B cell (primary cell): ENCODE data around the gene THSD4. TPM values are rescaled to one million over a fixed set of nuclear protein-coding genes. Genes with fewer than 3 reads are reported as not detected.

Experiments
- ATAC-seq: fragments of 200-7000 bp; cut with Tn5 transposase; one replicate; pipeline ENCODE4 v1.10.0; 2021; ENCODE audit warnings: low read depth, mild to moderate bottlenecking, moderate number of reproducible peaks, moderate library complexity
- CTCF ChIA-PET: fragments of 350-600 bp; sonication (Branson Sonifier 250); formaldehyde crosslinking; loops from one replicate; lab custom pipeline; 2021; ENCODE audit warnings: antibody characterized with exemption, inconsistent platforms; lab: Charles Lee
- POLR2A ChIA-PET: fragments of 350-600 bp; sonication (Branson Sonifier 250); formaldehyde crosslinking; loops from one replicate; lab custom pipeline; 2021; ENCODE audit warnings: antibody characterized with exemption; lab: Charles Lee
- DNase-seq: peaks from one replicate; pipeline ENCODE4 v3.0.0; 2013
- H2AFZ ChIP-seq: 2 replicates; pipeline ENCODE4 v1.6.1; 2012; ENCODE audit warnings: mild to moderate bottlenecking, low read depth, low read length; ENCODE audit not compliant: insufficient read depth, poor library complexity, severe bottlenecking
- H3K27ac ChIP-seq, 2 donors: 1 replicate in 1 of 2; 2 replicates in 1 of 2; pipeline ENCODE4 v1.5.1; 2012 to 2013; ENCODE audit warnings: low read length in 2 of 2, mild to moderate bottlenecking in 2 of 2, moderate library complexity in 1 of 2
- H3K27me3 ChIP-seq, 4 experiments: fragments of 200-600 bp in 1 of 4; sonication (generic) in 1 of 4; replicated peaks in 1 of 4; 1 replicate in 2 of 4; 2 replicates in 2 of 4; pipeline versions ENCODE4 v1.6.1 to v1.7.0; 2013 to 2016; ENCODE audit warnings: low read length in 3 of 4, mild to moderate bottlenecking in 2 of 4, mixed read lengths in 1 of 4, moderate library complexity in 1 of 4; ENCODE audit not compliant: insufficient read depth in 4 of 4, control insufficient read depth in 3 of 4; ENCODE audit errors: control extremely low read depth in 1 of 4
- H3K36me3 ChIP-seq, 2 experiments: replicated peaks in 1 of 2; 1 replicate in 1 of 2; 2 replicates in 1 of 2; pipeline versions ENCODE4 v1.6.1 to v1.7.1; 2013; ENCODE audit warnings: low read length in 1 of 2; ENCODE audit not compliant: insufficient read depth in 2 of 2, control insufficient read depth in 1 of 2; ENCODE audit errors: control extremely low read depth in 1 of 2, extremely low read depth in 1 of 2
- H3K4me1 ChIP-seq, 2 donors: fragments of 200-600 bp in 1 of 2; sonication (generic) in 1 of 2; 1 replicate in 1 of 2; 2 replicates in 1 of 2; pipeline versions ENCODE4 v1.5.1 to v1.6.1; 2013 to 2017; ENCODE audit warnings: low read length in 2 of 2; ENCODE audit not compliant: control insufficient read depth in 2 of 2, insufficient read depth in 2 of 2
- H3K4me2 ChIP-seq: replicated peaks from 2 replicates; pipeline ENCODE3; 2012; ENCODE audit warnings: mild to moderate bottlenecking, low read depth, low read length; ENCODE audit not compliant: poor library complexity, severe bottlenecking
- H3K4me3 ChIP-seq, 5 experiments: fragments of 200-600 bp in 1 of 5; sonication (generic) in 1 of 5; 1 replicate in 3 of 5; 2 replicates in 2 of 5; pipeline versions ENCODE4 v1.5.1 to v1.7.0; 2011 to 2016; ENCODE audit warnings: low read length in 4 of 5, mild to moderate bottlenecking in 4 of 5, low read depth in 2 of 5, control low read depth in 1 of 5, moderate library complexity in 1 of 5; ENCODE audit not compliant: insufficient read depth in 1 of 5; ENCODE audit errors: control extremely low read depth in 1 of 5, extremely low read depth in 1 of 5
- H3K79me2 ChIP-seq: fragments of 200-600 bp; sonication (generic); one replicate; pipeline ENCODE4 v1.6.0; 2016; ENCODE audit warnings: low read length; ENCODE audit not compliant: control insufficient read depth, insufficient read depth
- H3K9ac ChIP-seq: fragments of 200-600 bp; sonication (generic); 2 replicates; pipeline ENCODE4 v1.6.1; 2017; ENCODE audit warnings: mild to moderate bottlenecking, low read length, moderate library complexity
- H3K9me3 ChIP-seq, 3 donors: one replicate each; pipeline versions ENCODE4 v1.6.1 to v1.7.1; 2013; ENCODE audit warnings: low read length in 2 of 3; ENCODE audit not compliant: control insufficient read depth in 2 of 3, insufficient read depth in 1 of 3; ENCODE audit errors: control extremely low read depth in 1 of 3
- H4K20me1 ChIP-seq: 2 replicates; pipeline ENCODE4 v1.6.0; 2012; ENCODE audit warnings: mild to moderate bottlenecking, low read length; ENCODE audit not compliant: insufficient read depth, control insufficient read depth, poor library complexity, severe bottlenecking
- H3K27ac Mint-ChIP-seq: one replicate; pipeline ENCODE4 v1.8.0; 2021; ENCODE audit warnings: mixed read lengths
- H3K27me3 Mint-ChIP-seq: one replicate; pipeline ENCODE4 v1.8.0; 2021; ENCODE audit warnings: mixed read lengths
- H3K4me1 Mint-ChIP-seq: one replicate; pipeline ENCODE4 v1.8.0; 2021; ENCODE audit warnings: mixed read lengths
- H3K4me3 Mint-ChIP-seq: one replicate; pipeline ENCODE4 v1.8.0; 2021; ENCODE audit warnings: mixed read lengths
- H3K9me3 Mint-ChIP-seq: one replicate; pipeline ENCODE4 v1.8.0; 2022; ENCODE audit warnings: mixed read lengths; ENCODE audit not compliant: insufficient read depth
- CTCF ChIP-seq: fragments of 200-600 bp; IDR thresholded peaks from one replicate; pipeline ENCODE4 v1.8.0; 2022; ENCODE audit warnings: antibody characterized with exemption, mild to moderate bottlenecking
- EZH2 ChIP-seq: IDR thresholded peaks from 2 replicates; pipeline ENCODE4 v1.6.1; 2012; ENCODE audit warnings: borderline replicate concordance, low read depth, mild to moderate bottlenecking, moderate library complexity, low read length; ENCODE audit not compliant: insufficient read depth, poor library complexity, severe bottlenecking
- whole genome bisulfite sequencing: methylation state at CpG from one replicate; pipeline ENCODE4 v1.1.5; 2013; ENCODE audit warnings: missing lambda C conversion rate; ENCODE audit not compliant: insufficient coverage; 5-methylcytosine and 5-hydroxymethylcytosine counted together
- intact Hi-C: fragments of 100-400 bp; cut with micrococcal nuclease; formaldehyde crosslinking; loops from one replicate; pipeline ENCODE4 v1.10.0; 2022
- polyA plus RNA-seq: library from polyadenylated mRNA; depleted of rRNA; stranded (reverse); fragments of >200 nt; gene quantifications from 2 replicates; pipeline ENCODE4 v1.2.3, GENCODE V29; 2012
- total RNA-seq, 2 donors: library from RNA; stranded (reverse); fragments of 120-200 nt in 1 of 2; gene quantifications; 1 replicate in 1 of 2; 2 replicates in 1 of 2; pipeline versions ENCODE4 v1.2.3 to v1.2.4, GENCODE V29; 2013 to 2022

THSD4 gene
- total and polyA plus RNA-seq, 2 donors (not counting 1 experiment from before 2014, with no cell fraction given), result not detected

- no peak overlapping the region for H3K4me3 ChIP-seq
- H3K4me2 ChIP-seq, result no peak overlapping the region
- POLR2A ChIA-PET, result no interaction called here
- no peaks in the 10 kb centered on the region for H3K9me3 ChIP-seq
- H3K9me3 Mint-ChIP-seq, result no peaks in the 10 kb centered on the region
- no peaks in the 10 kb centered on the region for H3K4me1 Mint-ChIP-seq
- WGBS, result 43% methylated on average over 14 of the region's 15 CpGs
- TF ChIP-seq CTCF (peak; percentile 72), EZH2 (no peak)
- H3K79me2 ChIP-seq, result no peaks in the 10 kb centered on the region
- peaks cover 0 to 5% (median 0%) of the 10 kb centered on the region in 4 experiments for H3K27me3 ChIP-seq
- peaks cover 18% of the 10 kb centered on the region for H3K27me3 Mint-ChIP-seq
- no peak overlapping the region for H3K4me3 Mint-ChIP-seq
- no peak for ATAC-seq
- no peak overlapping the region for H2AFZ ChIP-seq
- H3K27ac ChIP-seq, result no peak overlapping the region
- peak; percentile 40 for DNase-seq
- no peak overlapping the region for H3K9ac ChIP-seq
- no peaks in the 10 kb centered on the region for H3K4me1 ChIP-seq
- no peaks in the 10 kb centered on the region for H3K36me3 ChIP-seq
- CTCF ChIA-PET, result interaction anchor here (1.0 kb wide), 3 partner anchors 10 to 13 kb away, joined by 3 read pairs; no protein-coding TSS in a partner anchor
- H3K27ac Mint-ChIP-seq, result no peak overlapping the region
- H4K20me1 ChIP-seq, result no peaks in the 10 kb centered on the region
- intact Hi-C loops, result no loop called here
Measured at GRCh38 chr15:71730277-71731144, 615.2 kb downstream of the THSD4 start.

DNA sequence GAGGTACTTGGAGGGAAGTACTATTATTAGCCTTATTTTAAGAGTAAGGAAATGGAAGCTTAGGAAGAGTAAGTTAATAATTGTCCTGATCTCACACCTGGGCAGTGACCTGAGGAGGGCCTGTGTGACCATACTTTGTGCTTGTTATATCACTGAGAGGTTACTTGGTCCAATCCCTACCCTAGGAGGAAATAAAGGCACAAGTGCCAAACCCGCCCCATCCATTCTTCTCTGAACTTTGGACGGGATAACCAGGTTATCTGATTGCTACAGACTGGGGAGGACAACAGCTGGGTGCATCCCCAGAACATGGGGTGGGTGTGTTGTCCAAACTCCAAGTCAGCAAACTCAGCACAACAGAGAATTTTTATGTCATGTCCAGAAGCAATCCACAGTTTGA is 617.4 kb downstream of the THSD4 start:
- peaks cover 17% of the 10 kb centered on the region for H3K27me3 Mint-ChIP-seq
- H3K9ac ChIP-seq, result no peak overlapping the region

More for the DNA sequence above, 617.4 kb downstream of the THSD4 start:
- H4K20me1 ChIP-seq, result no peaks in the 10 kb centered on the region
- no peaks in the 10 kb centered on the region for H3K79me2 ChIP-seq
- ATAC-seq (no peak), DNase-seq (no peak)
- no peak overlapping the region for H3K27ac Mint-ChIP-seq
- no peak overlapping the region for H3K4me3 ChIP-seq
- no peaks in the 10 kb centered on the region for H3K9me3 Mint-ChIP-seq
- intact Hi-C loops, result no loop called here
- H2AFZ ChIP-seq, result no peak overlapping the region
- H3K9me3 ChIP-seq, result no peaks in the 10 kb centered on the region
- H3K27ac ChIP-seq, result no peak overlapping the region
- no peak overlapping the region for H3K4me3 Mint-ChIP-seq
- TF ChIP-seq EZH2, result no peak
- TF ChIP-seq CTCF, result no peak
- no peaks in the 10 kb centered on the region for H3K4me1 Mint-ChIP-seq
- no peaks in the 10 kb centered on the region for H3K4me1 ChIP-seq
- H3K4me2 ChIP-seq, result no peak overlapping the region
- ChIA-PET CTCF (interaction anchor here (1.3 kb wide), 1 partner anchor 11 kb away, joined by 6 read pairs; no protein-coding TSS in a partner anchor), POLR2A (no interaction called here)
- peaks cover 0 to 8% (median 0%) of the 10 kb centered on the region in 4 experiments for H3K27me3 ChIP-seq
- no peaks in the 10 kb centered on the region for H3K36me3 ChIP-seq
- WGBS, result no CpG with 5 or more reads among the region's 2 CpGs
